22Rv1 (cell line): ENCODE results near the gene AHRR.

Experiments
- ZFX ChIP-seq: fragments of 450-650 bp; IDR thresholded peaks from 2 replicates; pipeline ENCODE4 v1.6.1; 2017; ENCODE audit warnings: antibody characterized with exemption, borderline replicate concordance
- TF ChIP-seq, protein P1 (sequence below): fragments of 450-650 bp; IDR thresholded peaks from 2 replicates; pipeline ENCODE4 v1.5.1; 2017; ENCODE audit warnings: mild to moderate bottlenecking

DNA sequence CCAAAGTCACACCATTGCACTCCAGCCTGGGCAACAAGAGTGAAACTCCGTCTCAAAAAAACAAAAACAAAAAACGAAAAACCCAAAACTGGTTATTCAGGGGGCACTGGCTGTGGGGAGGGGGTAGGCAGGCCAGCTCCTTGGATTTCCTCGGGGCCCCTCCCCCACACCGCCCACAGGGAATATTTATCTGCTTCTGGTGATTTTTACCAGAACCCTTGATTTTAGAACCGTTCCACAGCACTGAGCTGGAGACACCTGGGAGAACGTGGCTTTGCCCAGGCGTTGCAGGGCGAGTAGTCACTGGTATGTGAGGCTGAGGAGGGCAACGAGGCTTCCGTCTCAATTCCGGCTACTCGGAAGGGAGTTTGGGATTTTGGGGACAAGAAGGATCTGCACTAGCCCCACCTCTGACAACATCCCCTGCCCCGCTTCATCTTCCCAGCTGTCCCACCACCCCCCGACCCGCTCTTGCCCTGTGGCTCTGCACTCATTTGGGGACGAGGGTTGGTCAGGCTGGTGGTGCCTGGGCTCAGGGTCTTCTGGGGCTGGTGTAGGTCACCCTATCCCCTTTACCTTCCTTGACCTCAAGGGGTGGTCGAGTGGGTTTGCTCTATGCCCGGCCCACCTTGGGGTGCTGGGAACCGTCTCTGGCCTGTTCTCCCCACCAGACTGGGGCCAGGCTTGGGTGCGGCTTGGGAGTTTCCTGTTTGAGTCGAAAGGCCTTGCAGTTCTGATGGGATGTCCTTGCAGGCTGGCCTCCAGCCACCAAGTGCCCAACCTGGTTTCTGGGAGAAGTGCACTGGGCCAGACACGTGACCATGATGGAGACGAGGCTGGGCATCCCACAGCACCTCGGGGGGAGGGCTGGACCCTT is 3.5 kb downstream of the AHRR start:
- TF ChIP-seq, protein P1, sequence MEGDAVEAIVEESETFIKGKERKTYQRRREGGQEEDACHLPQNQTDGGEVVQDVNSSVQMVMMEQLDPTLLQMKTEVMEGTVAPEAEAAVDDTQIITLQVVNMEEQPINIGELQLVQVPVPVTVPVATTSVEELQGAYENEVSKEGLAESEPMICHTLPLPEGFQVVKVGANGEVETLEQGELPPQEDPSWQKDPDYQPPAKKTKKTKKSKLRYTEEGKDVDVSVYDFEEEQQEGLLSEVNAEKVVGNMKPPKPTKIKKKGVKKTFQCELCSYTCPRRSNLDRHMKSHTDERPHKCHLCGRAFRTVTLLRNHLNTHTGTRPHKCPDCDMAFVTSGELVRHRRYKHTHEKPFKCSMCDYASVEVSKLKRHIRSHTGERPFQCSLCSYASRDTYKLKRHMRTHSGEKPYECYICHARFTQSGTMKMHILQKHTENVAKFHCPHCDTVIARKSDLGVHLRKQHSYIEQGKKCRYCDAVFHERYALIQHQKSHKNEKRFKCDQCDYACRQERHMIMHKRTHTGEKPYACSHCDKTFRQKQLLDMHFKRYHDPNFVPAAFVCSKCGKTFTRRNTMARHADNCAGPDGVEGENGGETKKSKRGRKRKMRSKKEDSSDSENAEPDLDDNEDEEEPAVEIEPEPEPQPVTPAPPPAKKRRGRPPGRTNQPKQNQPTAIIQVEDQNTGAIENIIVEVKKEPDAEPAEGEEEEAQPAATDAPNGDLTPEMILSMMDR: no peak
- TF ChIP-seq ZFX: no peak
